Gastroesophageal sphincter (tissue), 3 donors: Measurements from ENCODE around the gene SCG3.

Source experiments
- EP300 ChIP-seq: sonication (generic); formaldehyde crosslinking; IDR thresholded peaks from one replicate; pipeline ENCODE4 v1.6.1; 2017; ENCODE audit warnings: antibody characterized with exemption, mild to moderate bottlenecking
- POLR2A ChIP-seq, 2 donors: fragments of 450-650 bp; IDR thresholded peaks; one replicate each; pipeline ENCODE4 v1.6.1; 2017; ENCODE audit warnings: antibody characterized with exemption in 2 of 2, mild to moderate bottlenecking in 2 of 2, moderate library complexity in 1 of 2
- TF ChIP-seq, protein P1 (sequence below), 4 experiments: fragments of 200-600 bp in 2 of 4; fragments of 450-650 bp in 2 of 4; sonication (generic) in 1 of 4; IDR thresholded peaks; one replicate each; pipeline ENCODE4 v1.5.1; 2017 to 2019; ENCODE audit warnings: antibody characterized with exemption in 4 of 4, mild to moderate bottlenecking in 2 of 4, moderate library complexity in 2 of 4

DNA sequence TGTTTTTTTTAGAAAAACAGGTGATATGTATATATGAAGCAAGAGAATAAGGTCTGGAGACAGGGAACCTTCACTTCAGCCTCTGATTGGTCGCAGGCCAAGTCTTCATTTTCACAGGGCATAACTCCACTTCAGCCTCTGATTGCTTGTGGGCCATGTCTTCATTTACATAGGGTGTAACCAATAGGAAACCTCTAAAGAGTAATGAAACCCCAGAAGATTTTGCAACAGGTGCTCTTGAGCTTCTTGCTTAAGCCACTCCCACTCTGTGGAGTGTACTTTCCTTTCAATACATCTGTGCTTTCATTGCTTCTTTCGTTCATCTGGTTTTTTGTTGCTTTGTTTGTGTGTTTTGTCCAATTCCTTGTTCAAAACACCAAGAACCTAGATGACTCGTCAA, 22.6 kb upstream of the SCG3 start:
- TF ChIP-seq POLR2A (IDR thresholded peaks at IDR 0.05) (no peak), EP300 (no peak)
- TF ChIP-seq, protein P1, sequence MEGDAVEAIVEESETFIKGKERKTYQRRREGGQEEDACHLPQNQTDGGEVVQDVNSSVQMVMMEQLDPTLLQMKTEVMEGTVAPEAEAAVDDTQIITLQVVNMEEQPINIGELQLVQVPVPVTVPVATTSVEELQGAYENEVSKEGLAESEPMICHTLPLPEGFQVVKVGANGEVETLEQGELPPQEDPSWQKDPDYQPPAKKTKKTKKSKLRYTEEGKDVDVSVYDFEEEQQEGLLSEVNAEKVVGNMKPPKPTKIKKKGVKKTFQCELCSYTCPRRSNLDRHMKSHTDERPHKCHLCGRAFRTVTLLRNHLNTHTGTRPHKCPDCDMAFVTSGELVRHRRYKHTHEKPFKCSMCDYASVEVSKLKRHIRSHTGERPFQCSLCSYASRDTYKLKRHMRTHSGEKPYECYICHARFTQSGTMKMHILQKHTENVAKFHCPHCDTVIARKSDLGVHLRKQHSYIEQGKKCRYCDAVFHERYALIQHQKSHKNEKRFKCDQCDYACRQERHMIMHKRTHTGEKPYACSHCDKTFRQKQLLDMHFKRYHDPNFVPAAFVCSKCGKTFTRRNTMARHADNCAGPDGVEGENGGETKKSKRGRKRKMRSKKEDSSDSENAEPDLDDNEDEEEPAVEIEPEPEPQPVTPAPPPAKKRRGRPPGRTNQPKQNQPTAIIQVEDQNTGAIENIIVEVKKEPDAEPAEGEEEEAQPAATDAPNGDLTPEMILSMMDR (IDR thresholded peaks at IDR 0.05) = no peak
